Calu3 (cell line): Measurements from ENCODE around the gene DYSF. TPM values are rescaled to one million over a fixed set of nuclear protein-coding genes. Genes with fewer than 3 reads are reported as not detected.

Source experiments
- BruUV-seq: library from RNA; stranded (reverse); fragments of 400-500 nt; replicated peaks from 2 replicates; lab custom pipeline; 2021; lab: Mats Ljungman, UMichigan
- CTCF ChIA-PET: fragments of 300-600 bp; sonication (Branson Sonifier 250); formaldehyde crosslinking; loops from one replicate; lab custom pipeline; 2022; ENCODE audit warnings: antibody characterized with exemption; lab: Charles Lee
- DNase-seq: peaks from one replicate; pipeline ENCODE4 v3.0.0; 2022
- H3K27ac Mint-ChIP-seq: one replicate; pipeline ENCODE4 v1.8.0; 2022; ENCODE audit warnings: mixed read lengths; ENCODE audit not compliant: unreplicated experiment
- H3K27me3 Mint-ChIP-seq: one replicate; pipeline ENCODE4 v1.8.0; 2022; ENCODE audit warnings: mixed read lengths; ENCODE audit not compliant: unreplicated experiment
- H3K36me3 Mint-ChIP-seq: one replicate; pipeline ENCODE4 v1.8.0; 2022; ENCODE audit warnings: mild to moderate bottlenecking, moderate library complexity, mixed read lengths; ENCODE audit not compliant: insufficient read depth, unreplicated experiment
- H3K4me1 Mint-ChIP-seq: one replicate; pipeline ENCODE4 v1.8.0; 2022; ENCODE audit warnings: mild to moderate bottlenecking, low read depth, mixed read lengths; ENCODE audit not compliant: unreplicated experiment
- H3K4me3 Mint-ChIP-seq: one replicate; pipeline ENCODE4 v1.8.0; 2022; ENCODE audit warnings: mild to moderate bottlenecking, low read depth, moderate library complexity, mixed read lengths; ENCODE audit not compliant: unreplicated experiment
- H3K9me3 Mint-ChIP-seq: one replicate; pipeline ENCODE4 v1.8.0; 2022; ENCODE audit warnings: low read depth, mixed read lengths; ENCODE audit not compliant: unreplicated experiment
- CTCF ChIP-seq: fragments of 200-600 bp; IDR thresholded peaks from one replicate; pipeline ENCODE4 v1.8.0; 2022; ENCODE audit warnings: antibody characterized with exemption; ENCODE audit not compliant: unreplicated experiment
- intact Hi-C: fragments of 100-400 bp; cut with micrococcal nuclease; formaldehyde crosslinking; loops from one replicate; pipeline ENCODE4 v1.10.0; 2022; ENCODE audit not compliant: unreplicated experiment
- total RNA-seq: library from RNA; stranded (reverse); gene quantifications from 2 replicates; pipeline ENCODE4 v1.2.3, GENCODE V29; 2022

Gene DYSF
- total RNA-seq, 1 experiment from 2014 or later: 3.2 TPM

GRCh38 chr2:71629771-71630453 is 176.6 kb downstream of the DYSF start:
- Mint-ChIP-seq H3K9me3 (peaks cover 7% of the 10 kb centered on the region), H3K36me3 (no peaks in the 10 kb centered on the region), H3K27ac (no peak overlapping the region), H3K4me1 (no peaks in the 10 kb centered on the region), H3K4me3 (no peak overlapping the region), H3K27me3 (peaks cover 26% of the 10 kb centered on the region)
- no TSS peak for BruUV-seq
- no peak for TF ChIP-seq CTCF
- intact Hi-C loops: no loop called here
- DNase-seq: no peak
- CTCF ChIA-PET: no interaction called here

GRCh38 chr2:71630454-71631328 is 177.3 kb downstream of the DYSF start:
- H3K27me3 Mint-ChIP-seq: peaks cover 26% of the 10 kb centered on the region
- BruUV-seq: no TSS peak
- intact Hi-C loops: no loop called here
- no peaks in the 10 kb centered on the region for H3K36me3 Mint-ChIP-seq
- H3K9me3 Mint-ChIP-seq: peaks cover 7% of the 10 kb centered on the region
- no peak overlapping the region for H3K27ac Mint-ChIP-seq
- no peak for TF ChIP-seq CTCF
- H3K4me3 Mint-ChIP-seq: no peak overlapping the region
- CTCF ChIA-PET: no interaction called here
- no peaks in the 10 kb centered on the region for H3K4me1 Mint-ChIP-seq
- DNase-seq: no peak

GRCh38 chr2:71631411-71631931 is 178.1 kb downstream of the DYSF start:
- intact Hi-C loops: no loop called here

GRCh38 chr2:71633086-71633485 is 179.7 kb downstream of the DYSF start:
- Mint-ChIP-seq H3K9me3 (peaks cover 7% of the 10 kb centered on the region), H3K4me3 (no peak overlapping the region), H3K27ac (no peak overlapping the region), H3K36me3 (no peaks in the 10 kb centered on the region), H3K27me3 (peaks cover 26% of the 10 kb centered on the region), H3K4me1 (no peaks in the 10 kb centered on the region)
- TF ChIP-seq CTCF: no peak
- intact Hi-C loops: no loop called here
- DNase-seq: no peak
- BruUV-seq: no TSS peak
- CTCF ChIA-PET: no interaction called here

More at GRCh38 chr2:71631411-71631931, 178.1 kb downstream of the DYSF start:
- Mint-ChIP-seq H3K4me1 (no peaks in the 10 kb centered on the region), H3K27ac (no peak overlapping the region), H3K27me3 (peaks cover 26% of the 10 kb centered on the region), H3K4me3 (no peak overlapping the region), H3K36me3 (no peaks in the 10 kb centered on the region), H3K9me3 (peaks cover 7% of the 10 kb centered on the region)
- no peak for TF ChIP-seq CTCF
- CTCF ChIA-PET: no interaction called here
- BruUV-seq: no TSS peak
- no peak for DNase-seq
